ENCODE data around the gene SNTG2.

DNA sequence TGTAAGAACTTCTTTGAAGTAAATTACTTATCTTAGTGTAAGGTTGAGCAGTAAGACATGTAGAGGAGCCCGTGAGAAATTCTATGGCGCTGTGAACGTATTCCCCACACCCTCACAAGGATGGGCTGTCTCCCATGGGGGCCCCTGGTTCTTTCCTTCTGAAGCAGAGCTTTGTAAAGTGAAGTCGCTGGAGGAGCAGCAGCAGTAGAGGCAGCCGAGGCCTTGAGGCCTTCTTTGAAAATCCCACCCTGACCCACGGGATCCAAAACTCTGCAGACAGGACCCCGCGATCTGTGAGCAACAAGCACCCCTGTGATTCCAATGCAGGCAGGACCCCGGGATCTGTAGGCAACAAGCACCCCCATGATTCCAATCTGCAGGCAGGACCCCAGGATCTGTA, 23.8 kb upstream of the SNTG2 start:
- TF ChIP-seq CTCF (conservative IDR thresholded peaks at IDR 0.05; ENCODE audit: low read length) (no peak), EZH2phosphoT487 (IDR thresholded peaks at IDR 0.05; ENCODE audit: borderline replicate concordance, low read depth, low read length) (no peak)
